Medulla oblongata (tissue), 1 donor: ENCODE measurements around the gene TLN1.

Experiments used
- DNase-seq: peaks from one replicate; pipeline ENCODE4 v3.0.0-alpha.2; 2015; ENCODE audit errors: extremely low spot score

TLN1 gene

GRCh38 chr9:35729700-35730485 lies 2.1 kb downstream of the TLN1 start:
- peak; percentile 68 for DNase-seq

GRCh38 chr9:35729101-35729500 lies 2.9 kb downstream of the TLN1 start:
- DNase-seq = no peak

GRCh38 chr9:35728041-35728971 lies 3.7 kb downstream of the TLN1 start:
- peak; percentile 67 for DNase-seq

- DNase-seq = no peak
Measured at GRCh38 chr9:35727676-35728040, 4.3 kb downstream of the TLN1 start.

GRCh38 chr9:35726931-35727330 lies 5.1 kb downstream of the TLN1 start:
- DNase-seq = peak; percentile 48

GRCh38 chr9:35725362-35725761 lies 6.6 kb downstream of the TLN1 start:
- DNase-seq = no peak

GRCh38 chr9:35723908-35724307 lies 8.1 kb downstream of the TLN1 start:
- no peak for DNase-seq

GRCh38 chr9:35723426-35723825 lies 8.6 kb downstream of the TLN1 start:
- DNase-seq = no peak

- DNase-seq = no peak
Measured at GRCh38 chr9:35719546-35719945, 12.4 kb downstream of the TLN1 start.

GRCh38 chr9:35718721-35719511 lies 13.1 kb downstream of the TLN1 start:
- no peak for DNase-seq

GRCh38 chr9:35717132-35717870 lies 14.7 kb downstream of the TLN1 start:
- DNase-seq = no peak

GRCh38 chr9:35716230-35716629 lies 15.8 kb downstream of the TLN1 start:
- peak; percentile 41 for DNase-seq

- no peak for DNase-seq
Measured at GRCh38 chr9:35714579-35715252, 17.3 kb downstream of the TLN1 start.

- no peak for DNase-seq
Measured at GRCh38 chr9:35714123-35714522, 17.9 kb downstream of the TLN1 start.

- DNase-seq = no peak
Measured at GRCh38 chr9:35713578-35713977, 18.4 kb downstream of the TLN1 start.

- no peak for DNase-seq
Measured at GRCh38 chr9:35712762-35713400, 19.1 kb downstream of the TLN1 start.

- DNase-seq = no peak
Measured at GRCh38 chr9:35711501-35712428, 20.2 kb downstream of the TLN1 start.

- DNase-seq = no peak
Measured at GRCh38 chr9:35710818-35711500, 21.0 kb downstream of the TLN1 start.

GRCh38 chr9:35708146-35708545 lies 23.8 kb downstream of the TLN1 start:
- DNase-seq = no peak
